H9 (cell line): Measurements from ENCODE around the gene RPUSD2. TPM values are rescaled to one million over a fixed set of nuclear protein-coding genes. Genes with fewer than 3 reads are reported as not detected.

Experiments used
- DNase-seq: peaks from one replicate; pipeline ENCODE4 v3.0.0-alpha.2; 2017
- H2AFZ ChIP-seq: one replicate; pipeline ENCODE4 v1.6.1; 2013; ENCODE audit warnings: mild to moderate bottlenecking, low read length, control low read depth, moderate library complexity
- H2AK5ac ChIP-seq: 2 replicates; pipeline ENCODE4 v1.6.1; 2013; ENCODE audit warnings: low read length, control low read depth, mixed read lengths; ENCODE audit not compliant: insufficient read length
- H2BK120ac ChIP-seq: one replicate; pipeline ENCODE4 v1.6.1; 2013; ENCODE audit warnings: low read depth, mild to moderate bottlenecking, low read length, control low read depth, inconsistent platforms; ENCODE audit not compliant: poor library complexity, severe bottlenecking
- H2BK12ac ChIP-seq: 2 replicates; pipeline ENCODE4 v1.6.1; 2013; ENCODE audit warnings: low read length, control low read depth, mixed read lengths, low read depth; ENCODE audit not compliant: insufficient read length
- H2BK15ac ChIP-seq: 2 replicates; pipeline ENCODE4 v1.6.1; 2013; ENCODE audit warnings: low read depth, low read length, control low read depth
- H2BK20ac ChIP-seq: one replicate; pipeline ENCODE4 v1.6.1; 2013; ENCODE audit warnings: low read depth, mild to moderate bottlenecking, low read length, control low read depth, inconsistent platforms; ENCODE audit not compliant: poor library complexity, severe bottlenecking
- H2BK5ac ChIP-seq: 2 replicates; pipeline ENCODE4 v1.6.1; 2013; ENCODE audit warnings: low read length, control low read depth, mixed read lengths; ENCODE audit not compliant: insufficient read length
- H3K14ac ChIP-seq: 2 replicates; pipeline ENCODE4 v1.6.1; 2013; ENCODE audit warnings: low read length, control low read depth; ENCODE audit not compliant: insufficient read depth
- H3K18ac ChIP-seq: 2 replicates; pipeline ENCODE4 v1.6.1; 2013; ENCODE audit warnings: low read depth, mild to moderate bottlenecking, mixed read lengths, low read length, control low read depth; ENCODE audit not compliant: insufficient read length
- H3K23ac ChIP-seq: 2 replicates; pipeline ENCODE4 v1.6.1; 2013; ENCODE audit warnings: low read length, control low read depth, mixed read lengths, low read depth; ENCODE audit not compliant: insufficient read length
- H3K23me2 ChIP-seq: 2 replicates; pipeline ENCODE4 v1.6.1; 2013; ENCODE audit warnings: low read depth, mild to moderate bottlenecking, mixed read lengths, low read length, control low read depth; ENCODE audit not compliant: insufficient read length, poor library complexity, severe bottlenecking
- H3K27ac ChIP-seq: 2 replicates; pipeline ENCODE4 v1.5.1; 2013; ENCODE audit warnings: low read length, control low read depth, mixed read lengths, low read depth; ENCODE audit not compliant: insufficient read length
- H3K27me3 ChIP-seq: 2 replicates; pipeline ENCODE4 v1.6.1; 2013; ENCODE audit warnings: low read length, control low read depth, inconsistent platforms; ENCODE audit not compliant: insufficient read depth
- H3K4ac ChIP-seq: 2 replicates; pipeline ENCODE4 v1.6.1; 2013; ENCODE audit warnings: low read depth, mild to moderate bottlenecking, control low read depth, inconsistent platforms, low read length, moderate library complexity
- H3K4me1 ChIP-seq: 2 replicates; pipeline ENCODE4 v1.6.1; 2013; ENCODE audit warnings: low read length, control low read depth, inconsistent platforms; ENCODE audit not compliant: insufficient read depth
- H3K4me2 ChIP-seq: 2 replicates; pipeline ENCODE4 v1.6.1; 2013; ENCODE audit warnings: low read length, control low read depth, mixed read lengths; ENCODE audit not compliant: insufficient read length, insufficient read depth
- H3K56ac ChIP-seq: 2 replicates; pipeline ENCODE4 v1.6.1; 2013; ENCODE audit warnings: low read depth, mild to moderate bottlenecking, mixed read lengths, low read length, control low read depth; ENCODE audit not compliant: insufficient read length
- H3K79me1 ChIP-seq: 2 replicates; pipeline ENCODE4 v1.6.1; 2013; ENCODE audit warnings: low read depth, mild to moderate bottlenecking, moderate library complexity, low read length, control low read depth, inconsistent platforms; ENCODE audit not compliant: insufficient read depth, poor library complexity, severe bottlenecking
- H3K79me2 ChIP-seq: 2 replicates; pipeline ENCODE4 v1.6.1; 2013; ENCODE audit warnings: low read length, control low read depth, inconsistent platforms; ENCODE audit not compliant: insufficient read depth
- H3K9ac ChIP-seq: 2 replicates; pipeline ENCODE4 v1.6.1; 2013; ENCODE audit warnings: low read length, control low read depth, mixed read lengths; ENCODE audit not compliant: insufficient read length; ENCODE audit errors: extremely low read depth
- H3K9me3 ChIP-seq: one replicate; pipeline ENCODE4 v1.6.1; 2013; ENCODE audit warnings: low read depth, low read length, inconsistent platforms; ENCODE audit not compliant: control insufficient read depth
- H3T11ph ChIP-seq: one replicate; pipeline ENCODE4 v1.6.1; 2013; ENCODE audit warnings: mild to moderate bottlenecking, low read length, control low read depth, inconsistent platforms
- H4K20me1 ChIP-seq: one replicate; pipeline ENCODE4 v1.6.1; 2013; ENCODE audit not compliant: control insufficient read depth, insufficient read length, insufficient read depth
- H4K5ac ChIP-seq: 2 replicates; pipeline ENCODE4 v1.6.1; 2013; ENCODE audit warnings: low read depth, mild to moderate bottlenecking, mixed read lengths, low read length, control low read depth; ENCODE audit not compliant: insufficient read length
- H4K8ac ChIP-seq: replicated peaks from 2 replicates; pipeline ENCODE4 v1.6.1; 2013; ENCODE audit warnings: low read length, control low read depth, mixed read lengths, low read depth; ENCODE audit not compliant: insufficient read length
- H4K91ac ChIP-seq: 2 replicates; pipeline ENCODE4 v1.6.1; 2013; ENCODE audit warnings: low read depth, mild to moderate bottlenecking, moderate library complexity, mixed read lengths, low read length, control low read depth; ENCODE audit not compliant: insufficient read length
- H3K27ac Mint-ChIP-seq, 3 experiments: 2 replicates in 2 of 3; 3 replicates in 1 of 3; pipeline ENCODE4 v1.8.0; 2020 to 2021; ENCODE audit warnings: mixed read lengths in 3 of 3, mild to moderate bottlenecking in 1 of 3, moderate library complexity in 1 of 3
- H3K27me3 Mint-ChIP-seq: 2 replicates; pipeline ENCODE4 v1.8.0; 2021; ENCODE audit warnings: low read depth, mild to moderate bottlenecking, moderate library complexity, mixed read lengths
- H3K36me3 Mint-ChIP-seq, 3 experiments: 2 replicates in 2 of 3; 3 replicates in 1 of 3; pipeline ENCODE4 v1.8.0; 2020 to 2021; ENCODE audit warnings: low read depth in 3 of 3, mixed read lengths in 3 of 3; ENCODE audit not compliant: insufficient read depth in 1 of 3
- H3K4me1 Mint-ChIP-seq, 2 experiments: 2 replicates each; pipeline ENCODE4 v1.8.0; 2020; ENCODE audit warnings: mixed read lengths in 2 of 2
- H3K4me3 Mint-ChIP-seq, 2 experiments: 2 replicates in 1 of 2; 3 replicates in 1 of 2; pipeline ENCODE4 v1.8.0; 2020 to 2021; ENCODE audit warnings: mild to moderate bottlenecking in 2 of 2, mixed read lengths in 2 of 2, moderate library complexity in 1 of 2
- H3K9me3 Mint-ChIP-seq, 2 experiments: 2 replicates in 1 of 2; 3 replicates in 1 of 2; pipeline ENCODE4 v1.8.0; 2020; ENCODE audit warnings: mild to moderate bottlenecking in 2 of 2, mixed read lengths in 2 of 2, moderate library complexity in 1 of 2
- WGBS: extraction: QIAGEN DNeasy Blood & Tissue Kit; methylation state at CpG from one replicate; pipeline ENCODE4 v1.1.7; 2013; ENCODE audit warnings: missing lambda C conversion rate, low lambda C conversion rate, mixed read lengths; ENCODE audit not compliant: insufficient read length; ENCODE audit errors: extremely low coverage; 5-methylcytosine and 5-hydroxymethylcytosine counted together
- total RNA-seq: library from RNA; stranded (reverse); gene quantifications from 2 replicates; pipeline ENCODE4 v1.2.1, GENCODE V29; 2021
- TF ChIP-seq, protein P1 (sequence below): fragments of 200-600 bp; sonication (generic); conservative IDR thresholded peaks from 3 replicates; pipeline ENCODE4 v1.8.0; 2021; ENCODE audit warnings: antibody characterized with exemption, mild to moderate bottlenecking

The RPUSD2 gene
- total RNA-seq, 1 experiment from 2014 or later: 25.7 TPM

DNA sequence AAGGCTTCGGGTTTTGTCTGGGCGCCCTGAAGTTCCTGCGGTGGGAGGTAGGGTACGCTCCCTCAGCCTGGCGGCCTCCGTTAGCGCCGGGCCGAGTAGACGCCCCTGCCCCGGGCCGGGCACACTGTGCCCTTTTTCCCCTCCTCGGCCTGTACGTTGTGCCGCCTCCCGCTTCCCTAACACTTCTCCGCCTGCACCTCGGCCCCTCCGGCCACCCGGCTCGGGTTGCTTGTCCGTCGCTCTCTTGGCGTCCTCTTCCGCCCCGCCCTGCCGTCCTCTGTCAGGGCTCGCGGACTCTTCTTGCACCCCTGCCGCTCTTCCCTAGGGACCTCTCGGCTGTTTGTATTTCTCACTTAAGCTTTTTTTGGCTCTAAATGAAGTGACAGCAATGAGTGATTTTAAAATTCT is 25.3 kb downstream of the RPUSD2 start:
- Histone ChIP-seq H3K9me3 (no peaks in the 10 kb centered on the region), H2BK120ac (no peak overlapping the region), H3K27me3 (no peaks in the 10 kb centered on the region), H2AK5ac (no peak overlapping the region), H3K79me2 (no peaks in the 10 kb centered on the region; the same call in 1 of the 2 replicates), H4K5ac (no peak overlapping the region), H3K9ac (peak overlapping the region; percentile 88), H3K4me2 (peak overlapping the region; percentile 50), H4K91ac (no peak overlapping the region), H2BK15ac (no peak overlapping the region), H3K27ac (peak overlapping the region; percentile 48), H3K23ac (no peak overlapping the region), H3K79me1 (peaks cover 2% of the 10 kb centered on the region), H2AFZ (peak overlapping the region; percentile 22), H4K8ac (no peak overlapping the region), H3K4ac (no peak overlapping the region), H3K23me2 (peaks cover 3% of the 10 kb centered on the region), H2BK12ac (no peak overlapping the region), H3K56ac (no peak overlapping the region), H3K18ac (no peak overlapping the region), H2BK20ac (no peak overlapping the region), H4K20me1 (no peaks in the 10 kb centered on the region), H3K4me1 (no peaks in the 10 kb centered on the region; the same call in 1 of the 2 replicates), H3K14ac (peak overlapping the region; percentile 32), H2BK5ac (no peak overlapping the region), H3T11ph (no peak overlapping the region)
- H3K27me3 Mint-ChIP-seq: peaks cover 2% of the 10 kb centered on the region
- WGBS: no CpG with 5 or more reads among the region's 31 CpGs
- DNase-seq: peak; percentile 69
- peak overlapping the region; percentile 84 to 98 for H3K4me3 Mint-ChIP-seq
- H3K36me3 Mint-ChIP-seq: no peaks in the 10 kb centered on the region
- peaks cover 3 to 4% of the 10 kb centered on the region in 2 experiments; a peak in 3 of 5 replicates for H3K9me3 Mint-ChIP-seq
- TF ChIP-seq, protein P1, sequence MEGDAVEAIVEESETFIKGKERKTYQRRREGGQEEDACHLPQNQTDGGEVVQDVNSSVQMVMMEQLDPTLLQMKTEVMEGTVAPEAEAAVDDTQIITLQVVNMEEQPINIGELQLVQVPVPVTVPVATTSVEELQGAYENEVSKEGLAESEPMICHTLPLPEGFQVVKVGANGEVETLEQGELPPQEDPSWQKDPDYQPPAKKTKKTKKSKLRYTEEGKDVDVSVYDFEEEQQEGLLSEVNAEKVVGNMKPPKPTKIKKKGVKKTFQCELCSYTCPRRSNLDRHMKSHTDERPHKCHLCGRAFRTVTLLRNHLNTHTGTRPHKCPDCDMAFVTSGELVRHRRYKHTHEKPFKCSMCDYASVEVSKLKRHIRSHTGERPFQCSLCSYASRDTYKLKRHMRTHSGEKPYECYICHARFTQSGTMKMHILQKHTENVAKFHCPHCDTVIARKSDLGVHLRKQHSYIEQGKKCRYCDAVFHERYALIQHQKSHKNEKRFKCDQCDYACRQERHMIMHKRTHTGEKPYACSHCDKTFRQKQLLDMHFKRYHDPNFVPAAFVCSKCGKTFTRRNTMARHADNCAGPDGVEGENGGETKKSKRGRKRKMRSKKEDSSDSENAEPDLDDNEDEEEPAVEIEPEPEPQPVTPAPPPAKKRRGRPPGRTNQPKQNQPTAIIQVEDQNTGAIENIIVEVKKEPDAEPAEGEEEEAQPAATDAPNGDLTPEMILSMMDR: 0 out of 3 replicates have a peak, but pooled peaks have one; percentile 15
- peak overlapping the region; percentile 99 to 100 (median 100) for H3K27ac Mint-ChIP-seq
- H3K4me1 Mint-ChIP-seq: peaks cover 23 to 25% of the 10 kb centered on the region in 2 experiments
